A673 (cell line): Measurements from ENCODE around the gene TMEM97. TPM values are rescaled to one million over a fixed set of nuclear protein-coding genes. Genes with fewer than 3 reads are reported as not detected.

ENCODE experiments used
- BruUV-seq: library from RNA; stranded (reverse); fragments of 400-500 nt; replicated peaks from 2 replicates; lab custom pipeline; 2021; lab: Mats Ljungman, UMichigan
- CTCF ChIA-PET: fragments of 300-600 bp; sonication (Branson Sonifier 250); formaldehyde crosslinking; loops from one replicate; lab custom pipeline; 2022; ENCODE audit warnings: antibody characterized with exemption; lab: Charles Lee
- POLR2A ChIA-PET: fragments of 300-600 bp; sonication (Branson Sonifier 250); formaldehyde crosslinking; loops from one replicate; lab custom pipeline; 2022; ENCODE audit warnings: antibody characterized with exemption; ENCODE audit not compliant: low non-redundant PET; lab: Charles Lee
- DNase-seq: peaks from one replicate; pipeline ENCODE4 v3.0.0-alpha.2; 2015; ENCODE audit warnings: low spot score
- H3K27ac ChIP-seq: fragments of 200-600 bp; sonication (generic); 2 replicates; pipeline ENCODE4 v1.5.1; 2016; ENCODE audit warnings: mixed run types, low read depth, mild to moderate bottlenecking, mixed read lengths, antibody characterized with exemption, low read length; ENCODE audit not compliant: poor library complexity, severe bottlenecking
- H3K27me3 ChIP-seq: fragments of 200-600 bp; sonication (generic); replicated peaks from 2 replicates; pipeline ENCODE4 v1.6.1; 2017; ENCODE audit warnings: mixed run types, low read depth, mild to moderate bottlenecking, mixed read lengths, antibody characterized with exemption, low read length; ENCODE audit not compliant: insufficient read depth, poor library complexity
- H3K36me3 ChIP-seq: fragments of 200-600 bp; sonication (generic); 2 replicates; pipeline ENCODE4 v1.6.1; 2016; ENCODE audit warnings: mixed run types, mild to moderate bottlenecking, mixed read lengths, antibody characterized with exemption, low read length; ENCODE audit not compliant: insufficient read depth, poor library complexity, severe bottlenecking
- H3K4me1 ChIP-seq: fragments of 200-600 bp; sonication (generic); 2 replicates; pipeline ENCODE4 v1.6.1; 2017; ENCODE audit warnings: mixed run types, mild to moderate bottlenecking, mixed read lengths, antibody characterized with exemption, low read length; ENCODE audit not compliant: insufficient read depth, poor library complexity, severe bottlenecking
- H3K4me3 ChIP-seq: fragments of 200-600 bp; sonication (generic); 2 replicates; pipeline ENCODE4 v1.5.1; 2016; ENCODE audit warnings: low read depth, mixed run types, mild to moderate bottlenecking, mixed read lengths, low read length; ENCODE audit not compliant: poor library complexity, severe bottlenecking
- H3K9me3 ChIP-seq: fragments of 200-600 bp; sonication (generic); 2 replicates; pipeline ENCODE4 v1.6.1; 2016; ENCODE audit warnings: mixed run types, low read depth, mild to moderate bottlenecking, mixed read lengths, antibody characterized with exemption, low read length; ENCODE audit not compliant: poor library complexity, severe bottlenecking
- EZH2 ChIP-seq: fragments of 200-600 bp; sonication (generic); IDR thresholded peaks from 2 replicates; pipeline ENCODE4 v1.6.1; 2017; ENCODE audit warnings: borderline replicate concordance, low read depth, mild to moderate bottlenecking, mixed read lengths, antibody characterized with exemption, low read length; ENCODE audit not compliant: poor library complexity, severe bottlenecking
- intact Hi-C: fragments of 100-400 bp; cut with micrococcal nuclease; formaldehyde crosslinking; loops from one replicate; pipeline ENCODE4 v1.10.0; 2022; ENCODE audit not compliant: unreplicated experiment
- total RNA-seq: library from RNA; stranded (reverse); gene quantifications from 2 replicates; pipeline ENCODE4 v1.2.3, GENCODE V29; 2021
- TF ChIP-seq, protein P1 (sequence below): fragments of 300-800, 200-600 bp; sonication (generic); conservative IDR thresholded peaks from 2 replicates; pipeline ENCODE4 v1.5.1; 2017; ENCODE audit warnings: low read depth, mild to moderate bottlenecking, antibody characterized with exemption, low read length, moderate library complexity, mixed read lengths

TMEM97 gene
- total RNA-seq, 1 experiment from 2014 or later = 134 TPM

GRCh38 chr17:28328325-28328724, 9.3 kb downstream of the TMEM97 start:
- H3K4me3 ChIP-seq = no peak overlapping the region
- ChIA-PET CTCF (no interaction called here), POLR2A (interaction anchor here (0.7 kb wide), 1 partner anchor 43 kb away, joined by 3 read pairs; no protein-coding TSS in a partner anchor)
- no TSS peak for BruUV-seq
- no peaks in the 10 kb centered on the region for H3K4me1 ChIP-seq
- H3K9me3 ChIP-seq = no peaks in the 10 kb centered on the region
- H3K27me3 ChIP-seq = no peaks in the 10 kb centered on the region
- TF ChIP-seq, protein P1, sequence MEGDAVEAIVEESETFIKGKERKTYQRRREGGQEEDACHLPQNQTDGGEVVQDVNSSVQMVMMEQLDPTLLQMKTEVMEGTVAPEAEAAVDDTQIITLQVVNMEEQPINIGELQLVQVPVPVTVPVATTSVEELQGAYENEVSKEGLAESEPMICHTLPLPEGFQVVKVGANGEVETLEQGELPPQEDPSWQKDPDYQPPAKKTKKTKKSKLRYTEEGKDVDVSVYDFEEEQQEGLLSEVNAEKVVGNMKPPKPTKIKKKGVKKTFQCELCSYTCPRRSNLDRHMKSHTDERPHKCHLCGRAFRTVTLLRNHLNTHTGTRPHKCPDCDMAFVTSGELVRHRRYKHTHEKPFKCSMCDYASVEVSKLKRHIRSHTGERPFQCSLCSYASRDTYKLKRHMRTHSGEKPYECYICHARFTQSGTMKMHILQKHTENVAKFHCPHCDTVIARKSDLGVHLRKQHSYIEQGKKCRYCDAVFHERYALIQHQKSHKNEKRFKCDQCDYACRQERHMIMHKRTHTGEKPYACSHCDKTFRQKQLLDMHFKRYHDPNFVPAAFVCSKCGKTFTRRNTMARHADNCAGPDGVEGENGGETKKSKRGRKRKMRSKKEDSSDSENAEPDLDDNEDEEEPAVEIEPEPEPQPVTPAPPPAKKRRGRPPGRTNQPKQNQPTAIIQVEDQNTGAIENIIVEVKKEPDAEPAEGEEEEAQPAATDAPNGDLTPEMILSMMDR = no peak
- TF ChIP-seq EZH2 = no peak
- no peak overlapping the region for H3K27ac ChIP-seq
- intact Hi-C loops = no loop called here
- peaks cover 52% of the 10 kb centered on the region for H3K36me3 ChIP-seq
- no peak for DNase-seq

DNA sequence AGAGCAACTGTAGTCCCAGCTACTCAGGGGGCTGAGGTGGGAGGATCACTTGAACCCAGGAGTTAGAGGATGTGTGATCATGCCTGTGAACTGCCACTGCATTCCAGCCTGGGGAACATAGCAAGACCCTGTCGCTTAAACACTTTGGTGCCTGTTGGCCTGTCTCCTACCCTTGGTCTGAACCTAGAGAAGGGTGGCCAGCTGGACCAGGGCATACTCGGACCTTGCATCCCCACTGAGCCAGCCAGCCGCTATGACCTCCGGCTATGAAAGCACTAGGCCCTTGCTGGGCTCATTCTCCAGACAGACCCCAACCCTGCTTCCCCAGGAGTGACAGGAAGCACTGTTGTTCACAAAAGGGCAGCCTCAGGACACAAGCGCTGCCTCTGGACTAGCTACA, 11.7 kb downstream of the TMEM97 start:
- POLR2A ChIA-PET = interaction anchor here (0.6 kb wide), 1 partner anchor 124 kb away, joined by 6 read pairs; no protein-coding TSS in a partner anchor
- no TSS peak for BruUV-seq
- DNase-seq = no peak
- H3K4me1 ChIP-seq = peaks cover 4% of the 10 kb centered on the region
- intact Hi-C loops = no loop called here
- CTCF ChIA-PET = no interaction called here
- no peaks in the 10 kb centered on the region for H3K27me3 ChIP-seq
- TF ChIP-seq, protein P1 = no peak
- TF ChIP-seq EZH2 = no peak
- H3K9me3 ChIP-seq = no peaks in the 10 kb centered on the region
- no peak overlapping the region for H3K27ac ChIP-seq
- H3K4me3 ChIP-seq = no peak overlapping the region
- H3K36me3 ChIP-seq = peaks cover 43% of the 10 kb centered on the region

DNA sequence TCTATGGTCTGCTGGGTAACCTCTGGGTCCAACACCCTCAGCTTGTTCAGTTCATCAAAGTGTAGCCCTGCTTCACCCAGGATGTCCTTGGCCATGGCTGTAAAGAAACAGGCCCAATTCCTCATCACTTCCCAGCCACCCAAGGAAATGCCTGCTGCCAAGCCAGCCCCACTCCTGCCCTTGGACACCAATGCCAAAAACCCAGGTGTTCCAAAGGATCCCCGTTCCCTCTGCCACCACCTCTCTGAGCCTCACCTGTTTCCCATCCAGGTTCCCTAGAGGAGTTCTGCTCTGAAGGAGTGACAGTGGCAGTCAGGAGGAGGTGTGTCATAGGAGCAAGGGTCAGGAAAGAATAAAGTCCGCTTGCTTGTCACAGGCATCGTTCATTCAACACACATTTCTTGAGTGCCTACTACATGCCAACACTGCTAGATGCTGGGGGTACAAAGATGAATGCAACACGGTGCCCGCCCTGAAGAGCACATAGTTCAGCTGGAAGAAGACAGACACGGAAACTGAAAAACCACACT, 13.0 kb downstream of the TMEM97 start:
- H3K27me3 ChIP-seq = no peaks in the 10 kb centered on the region
- no peaks in the 10 kb centered on the region for H3K9me3 ChIP-seq
- H3K4me3 ChIP-seq = no peak overlapping the region
- no peak for TF ChIP-seq EZH2
- TF ChIP-seq, protein P1 = no peak
- peaks cover 11% of the 10 kb centered on the region for H3K4me1 ChIP-seq
- no TSS peak for BruUV-seq
- no peak for DNase-seq
- CTCF ChIA-PET = no interaction called here
- POLR2A ChIA-PET = no interaction called here
- H3K27ac ChIP-seq = no peak overlapping the region
- peaks cover 30% of the 10 kb centered on the region for H3K36me3 ChIP-seq
- intact Hi-C loops = no loop called here
